ENCODE data around the gene KRT13.

DNA sequence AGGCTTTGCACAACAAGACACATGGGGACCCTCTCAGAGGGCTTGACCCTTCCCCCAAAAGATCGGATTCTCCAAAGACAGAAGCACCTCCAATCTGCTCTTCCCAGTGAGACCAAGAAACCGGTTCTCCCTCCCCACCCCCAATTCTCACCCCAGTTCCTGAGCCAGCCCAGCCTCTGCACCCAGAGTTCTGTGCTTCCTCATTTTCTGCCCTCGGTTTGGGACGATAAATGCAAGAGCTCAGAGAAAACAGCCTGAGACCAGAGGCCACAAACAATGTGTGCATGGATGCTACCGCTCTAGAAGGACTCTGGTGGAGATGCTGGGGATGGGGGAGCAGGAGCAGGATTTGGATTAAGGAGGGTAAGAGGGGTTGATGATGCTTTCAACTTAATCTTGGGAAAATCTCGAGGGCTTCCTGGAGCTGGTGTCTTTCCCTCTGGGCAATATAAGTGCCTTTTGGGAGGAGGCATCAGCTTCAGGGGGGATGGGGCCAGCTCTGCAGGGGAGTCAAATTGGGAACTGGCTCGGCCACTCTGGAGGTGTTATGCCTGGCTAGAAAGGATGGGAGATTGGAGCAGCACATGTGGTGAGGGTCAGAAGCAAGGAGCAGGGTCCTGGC lies 7.2 kb upstream of the KRT13 start:
- no peak for TF ChIP-seq POLR2A (IDR thresholded peaks at IDR 0.05; ENCODE audit: low read depth, low read length)
- TF ChIP-seq TAF1 (IDR thresholded peaks at IDR 0.05; ENCODE audit: borderline replicate concordance, low read depth, low read length): no peak
- TF ChIP-seq POLR2AphosphoS5 (IDR thresholded peaks at IDR 0.05; ENCODE audit: low read depth, low read length): no peak

All from GM12892 (cell line).